WERI-Rb-1 (cell line): ENCODE measurements around the gene GIMAP8.

Source experiments
- DNase-seq: peaks from one replicate; pipeline ENCODE4 v3.0.0-alpha.2; 2020
- H3K27ac ChIP-seq: fragments of 250-450 bp; sonication (Bioruptor Pico); 2 replicates; pipeline ENCODE4 v1.5.1; 2020; ENCODE audit warnings: mild to moderate bottlenecking, moderate library complexity
- H3K27me3 ChIP-seq: fragments of 250-450 bp; sonication (Bioruptor Pico); 2 replicates; pipeline ENCODE4 v1.5.1; 2021; ENCODE audit warnings: mild to moderate bottlenecking, low read depth, moderate library complexity; ENCODE audit not compliant: insufficient read depth, severe bottlenecking
- H3K36me3 ChIP-seq: fragments of 250-450 bp; sonication (Bioruptor Pico); 2 replicates; pipeline ENCODE4 v1.5.1; 2020; ENCODE audit warnings: mild to moderate bottlenecking, moderate library complexity
- H3K4me3 ChIP-seq: 2 replicates; pipeline ENCODE4 v1.5.1; 2011; ENCODE audit warnings: low read depth, mild to moderate bottlenecking, control low read depth, low read length
- H3K9me3 ChIP-seq: fragments of 250-450 bp; sonication (Bioruptor Pico); 2 replicates; pipeline ENCODE4 v1.5.1; 2021; ENCODE audit warnings: mild to moderate bottlenecking, moderate library complexity; ENCODE audit not compliant: severe bottlenecking
- TF ChIP-seq, protein P1 (sequence below): IDR thresholded peaks from 2 replicates; pipeline ENCODE4 v1.5.1; 2011; ENCODE audit warnings: low read depth, mild to moderate bottlenecking, control low read depth, inconsistent platforms, low read length

Gene GIMAP8

DNA sequence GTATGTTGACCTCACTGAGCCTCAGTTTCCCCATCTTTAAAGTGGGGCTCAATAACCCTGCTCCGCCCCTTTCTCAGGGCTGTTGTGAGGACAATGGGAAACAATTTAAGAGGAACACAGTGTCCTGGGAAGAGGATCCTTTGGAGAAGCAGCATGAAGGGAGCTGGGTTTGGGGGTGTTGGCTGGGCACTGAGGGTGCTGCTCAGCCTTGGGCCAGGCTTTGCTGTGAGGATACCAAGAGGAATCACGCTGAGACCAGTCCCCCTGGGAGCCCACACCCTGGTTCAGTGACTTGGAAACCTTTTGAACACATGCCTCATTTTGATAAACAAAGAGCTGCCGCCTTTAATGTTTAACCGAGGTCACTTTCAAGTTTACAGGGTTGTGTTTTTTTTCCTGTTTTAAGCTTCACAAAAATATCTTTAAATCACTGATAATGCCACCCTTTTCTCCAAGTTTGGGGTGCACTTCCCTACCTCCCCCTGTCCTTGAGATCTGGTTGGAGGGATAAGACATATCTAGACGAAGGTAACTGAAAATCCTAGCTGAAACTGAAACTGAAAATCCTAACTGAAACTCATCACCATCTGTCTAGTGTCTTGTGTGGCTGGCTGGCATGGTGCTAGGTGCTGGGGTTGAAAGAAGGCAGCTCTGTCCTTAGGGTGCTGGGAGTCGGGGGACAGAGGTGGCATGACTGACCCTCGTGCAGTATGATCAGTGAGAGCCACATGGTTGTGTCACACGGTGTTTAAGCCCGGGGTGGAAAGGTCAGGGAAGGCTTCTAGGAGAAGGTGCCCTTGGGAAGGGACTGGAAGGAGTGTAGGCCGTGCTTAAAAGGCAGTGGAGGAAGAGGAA is 43.6 kb upstream of the GIMAP8 start:
- no peaks in the 10 kb centered on the region for H3K27me3 ChIP-seq
- peak overlapping the region; percentile 94 for H3K27ac ChIP-seq
- H3K9me3 ChIP-seq: no peaks in the 10 kb centered on the region
- H3K4me3 ChIP-seq: no peak overlapping the region
- no peak for DNase-seq
- peaks cover 15% of the 10 kb centered on the region for H3K36me3 ChIP-seq
- TF ChIP-seq, protein P1, sequence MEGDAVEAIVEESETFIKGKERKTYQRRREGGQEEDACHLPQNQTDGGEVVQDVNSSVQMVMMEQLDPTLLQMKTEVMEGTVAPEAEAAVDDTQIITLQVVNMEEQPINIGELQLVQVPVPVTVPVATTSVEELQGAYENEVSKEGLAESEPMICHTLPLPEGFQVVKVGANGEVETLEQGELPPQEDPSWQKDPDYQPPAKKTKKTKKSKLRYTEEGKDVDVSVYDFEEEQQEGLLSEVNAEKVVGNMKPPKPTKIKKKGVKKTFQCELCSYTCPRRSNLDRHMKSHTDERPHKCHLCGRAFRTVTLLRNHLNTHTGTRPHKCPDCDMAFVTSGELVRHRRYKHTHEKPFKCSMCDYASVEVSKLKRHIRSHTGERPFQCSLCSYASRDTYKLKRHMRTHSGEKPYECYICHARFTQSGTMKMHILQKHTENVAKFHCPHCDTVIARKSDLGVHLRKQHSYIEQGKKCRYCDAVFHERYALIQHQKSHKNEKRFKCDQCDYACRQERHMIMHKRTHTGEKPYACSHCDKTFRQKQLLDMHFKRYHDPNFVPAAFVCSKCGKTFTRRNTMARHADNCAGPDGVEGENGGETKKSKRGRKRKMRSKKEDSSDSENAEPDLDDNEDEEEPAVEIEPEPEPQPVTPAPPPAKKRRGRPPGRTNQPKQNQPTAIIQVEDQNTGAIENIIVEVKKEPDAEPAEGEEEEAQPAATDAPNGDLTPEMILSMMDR: no peak

DNA sequence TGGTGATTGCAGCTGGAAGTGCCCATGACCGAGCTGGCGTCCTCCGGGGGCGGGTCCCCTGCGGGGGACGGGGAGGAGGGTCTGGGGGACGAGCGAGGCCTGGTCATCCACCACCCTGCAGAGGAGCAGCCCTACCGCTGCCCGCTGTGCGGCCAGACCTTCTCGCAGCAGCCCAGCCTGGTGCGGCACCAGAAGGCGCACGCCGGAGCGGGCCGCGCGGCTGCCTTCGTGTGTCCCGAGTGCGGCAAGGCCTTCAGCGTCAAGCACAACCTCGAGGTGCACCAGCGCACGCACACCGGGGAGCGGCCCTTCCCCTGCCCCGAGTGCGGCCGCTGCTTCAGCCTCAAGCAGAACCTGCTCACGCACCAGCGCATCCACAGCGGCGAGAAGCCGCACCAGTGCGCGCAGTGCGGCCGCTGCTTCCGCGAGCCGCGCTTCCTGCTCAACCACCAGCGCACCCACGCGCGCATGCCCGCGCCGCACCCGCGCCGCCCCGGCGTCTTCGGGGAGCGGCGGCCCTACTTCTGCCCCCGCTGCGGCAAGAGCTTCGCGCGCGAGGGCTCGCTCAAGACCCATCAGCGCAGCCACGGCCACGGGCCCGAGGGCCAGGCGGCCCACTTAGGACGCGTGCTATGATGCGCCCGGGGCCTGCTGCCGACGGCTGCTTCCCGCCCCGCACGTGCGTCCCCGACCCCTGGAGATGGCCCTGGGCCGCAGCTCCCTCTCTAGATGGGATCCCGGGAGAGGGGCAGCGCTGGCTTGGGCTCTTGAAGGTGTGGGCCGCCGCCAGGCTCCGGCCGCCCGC is 42.6 kb upstream of the GIMAP8 start:
- TF ChIP-seq, protein P1: no peak
- Histone ChIP-seq H3K4me3 (no peak overlapping the region), H3K36me3 (peaks cover 15% of the 10 kb centered on the region), H3K27ac (peak overlapping the region; percentile 94), H3K27me3 (no peaks in the 10 kb centered on the region), H3K9me3 (no peaks in the 10 kb centered on the region)
- DNase-seq: no peak

DNA sequence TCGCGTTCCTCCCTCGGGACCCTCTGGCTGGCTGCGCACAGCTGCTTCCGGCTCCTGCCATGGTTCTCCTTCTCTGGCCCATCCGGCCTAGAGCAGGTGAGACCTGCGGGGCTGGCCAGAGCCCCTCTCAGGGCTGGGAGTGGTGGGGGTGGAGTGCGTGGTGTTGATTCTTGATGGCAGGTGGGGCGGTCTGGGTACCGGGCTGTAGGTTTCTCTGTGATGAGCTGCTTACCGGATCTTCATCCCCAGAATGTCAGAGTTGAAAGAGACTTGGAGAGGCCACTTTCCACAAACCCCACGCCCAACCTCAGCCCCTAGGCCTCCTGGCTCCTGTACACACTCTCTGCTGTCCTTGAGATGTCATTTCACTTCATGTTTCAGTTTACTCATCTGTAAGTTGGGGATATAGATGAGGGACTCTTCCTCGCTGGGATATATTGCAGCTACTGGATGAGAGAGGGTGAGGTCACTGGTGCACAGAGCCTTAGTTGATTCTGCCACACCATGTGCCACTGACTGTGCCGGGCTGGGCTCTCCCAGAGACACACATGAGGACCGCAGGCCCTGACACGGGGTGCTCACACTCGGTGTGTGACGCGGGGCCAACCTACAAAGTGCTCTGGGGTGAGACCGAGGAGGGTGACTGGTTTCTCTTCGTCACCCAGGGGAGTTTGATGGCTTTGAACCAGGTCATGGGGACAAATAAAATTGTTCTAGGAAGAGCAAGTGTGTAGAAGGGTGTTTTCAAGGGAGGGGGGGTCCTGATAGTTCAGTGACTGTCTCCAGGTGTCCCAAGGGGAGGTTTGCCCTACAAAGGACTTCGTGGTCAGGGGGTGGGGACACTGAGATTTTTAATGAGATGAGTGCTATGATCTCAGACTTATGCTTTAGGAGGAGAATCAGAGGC is 41.8 kb upstream of the GIMAP8 start:
- TF ChIP-seq, protein P1: no peak
- peaks cover 15% of the 10 kb centered on the region for H3K36me3 ChIP-seq
- H3K27ac ChIP-seq: peak overlapping the region; percentile 29; the same call in 1 of the 2 replicates
- no peak for DNase-seq
- no peaks in the 10 kb centered on the region for H3K27me3 ChIP-seq
- no peaks in the 10 kb centered on the region for H3K9me3 ChIP-seq
- no peak overlapping the region for H3K4me3 ChIP-seq

DNA sequence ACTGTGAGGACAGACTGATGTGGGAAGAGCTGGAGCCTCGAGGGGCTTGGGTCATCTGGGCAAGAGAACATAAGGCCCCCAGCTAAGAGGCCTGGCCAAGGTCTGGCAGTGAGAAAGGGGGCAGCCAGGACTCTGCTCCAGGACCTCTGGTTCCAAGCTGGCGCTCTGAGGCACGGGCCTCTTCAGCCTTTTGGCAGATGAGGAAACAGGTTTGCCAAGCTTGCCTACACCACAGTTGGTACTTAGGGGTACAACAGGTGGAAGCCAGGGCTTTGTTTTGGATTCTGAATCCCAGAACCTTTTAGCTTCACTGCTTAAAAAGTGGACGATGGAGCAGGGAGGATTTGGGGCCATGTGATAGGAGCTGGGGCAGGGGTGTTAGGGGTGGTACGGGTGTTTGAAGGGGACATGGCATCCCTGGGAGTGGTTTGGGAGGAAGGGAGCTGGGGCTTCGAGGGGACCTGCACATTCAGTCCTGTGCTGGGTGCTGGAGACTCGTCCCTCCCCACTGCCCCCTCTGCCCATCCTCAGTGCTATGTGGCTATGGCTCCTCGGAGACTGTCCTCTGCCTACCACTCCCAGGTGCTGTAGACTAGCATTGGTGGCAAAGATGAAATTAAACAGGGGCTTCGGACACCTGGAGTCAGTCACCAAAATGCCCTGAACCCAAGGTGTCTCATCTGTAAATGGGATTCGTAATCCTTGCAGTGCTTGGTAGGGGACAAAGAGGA is 41.0 kb upstream of the GIMAP8 start:
- TF ChIP-seq, protein P1: no peak
- H3K27me3 ChIP-seq: no peaks in the 10 kb centered on the region
- no peak overlapping the region for H3K27ac ChIP-seq
- H3K9me3 ChIP-seq: no peaks in the 10 kb centered on the region
- peaks cover 15% of the 10 kb centered on the region for H3K36me3 ChIP-seq
- DNase-seq: no peak
- H3K4me3 ChIP-seq: no peak overlapping the region

DNA sequence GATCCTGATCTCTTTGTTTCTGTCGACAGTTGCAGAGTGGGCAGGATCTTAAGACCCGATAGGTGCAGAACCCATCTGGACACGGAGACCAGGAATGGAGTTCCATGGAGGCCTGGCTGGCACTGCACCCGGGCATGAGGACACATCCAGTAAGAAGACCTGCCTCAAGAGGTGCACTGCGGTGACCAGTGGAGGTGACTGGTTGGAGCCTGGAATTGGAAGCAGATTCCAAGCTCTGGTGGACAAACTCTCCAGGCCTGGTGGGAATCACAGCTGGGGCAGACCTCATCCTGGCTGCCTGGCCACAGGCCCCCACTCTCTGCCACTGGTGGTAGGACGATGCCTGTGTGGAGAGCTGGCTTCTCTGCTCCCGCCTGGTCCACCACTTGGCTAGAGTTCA is 40.3 kb upstream of the GIMAP8 start:
- no peaks in the 10 kb centered on the region for H3K9me3 ChIP-seq
- H3K4me3 ChIP-seq: no peak overlapping the region
- DNase-seq: no peak
- TF ChIP-seq, protein P1: no peak
- H3K36me3 ChIP-seq: peaks cover 15% of the 10 kb centered on the region
- no peaks in the 10 kb centered on the region for H3K27me3 ChIP-seq
- H3K27ac ChIP-seq: no peak overlapping the region
